Measurements from ENCODE around the gene BCL11B. TPM values are rescaled to one million over a fixed set of nuclear protein-coding genes. Genes with fewer than 3 reads are reported as not detected.

The BCL11B gene
- total and polyA plus RNA-seq, 2 donors from 2014 or later: 0.13 to 3.3 TPM

DNA sequence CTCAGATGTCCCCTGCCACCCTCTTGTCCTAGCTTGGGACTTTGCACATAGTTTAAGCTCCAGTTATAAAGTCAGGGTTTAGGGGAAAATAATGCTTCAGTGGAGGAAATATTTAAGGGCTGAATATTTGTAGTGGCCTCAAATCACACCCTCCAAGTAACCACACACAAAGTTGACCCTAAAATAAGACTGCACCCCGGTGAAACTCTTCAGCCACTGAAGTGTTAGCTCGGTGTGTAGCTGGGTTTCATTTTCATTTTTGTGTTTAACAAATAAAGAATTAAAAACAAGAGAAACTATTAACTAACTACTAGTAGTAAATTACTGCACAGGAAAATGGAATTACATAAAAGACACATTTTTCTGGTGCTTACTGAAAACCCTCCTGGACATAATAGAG lies 14.8 kb upstream of the BCL11B start:
- DNase-seq (no peak), FAIRE-seq (no peak)
- Histone ChIP-seq H3K27ac (ENCODE audit: low read depth in 2 of 2, low read length in 2 of 2) (no peak overlapping the region), H3K4me3 (ENCODE audit: low read length in 3 of 3) (no peak overlapping the region), H3K9ac (ENCODE audit: low read length in 3 of 3) (no peak overlapping the region), H3K9me3 (ENCODE audit: control insufficient read depth in 2 of 3, insufficient read depth in 1 of 3, low read length in 3 of 3) (no peaks in the 10 kb centered on the region), H3K4me1 (ENCODE audit: control insufficient read depth in 2 of 3, insufficient read depth in 2 of 3, low read depth in 1 of 3, low read length in 3 of 3) (no peaks in the 10 kb centered on the region), H3K36me3 (ENCODE audit: control insufficient read depth in 2 of 3, insufficient read depth in 3 of 3, low read length in 3 of 3) (no peaks in the 10 kb centered on the region), H3K27me3 (ENCODE audit: control insufficient read depth, insufficient read depth, low read length) (no peaks in the 10 kb centered on the region)
- TF ChIP-seq, protein P1, sequence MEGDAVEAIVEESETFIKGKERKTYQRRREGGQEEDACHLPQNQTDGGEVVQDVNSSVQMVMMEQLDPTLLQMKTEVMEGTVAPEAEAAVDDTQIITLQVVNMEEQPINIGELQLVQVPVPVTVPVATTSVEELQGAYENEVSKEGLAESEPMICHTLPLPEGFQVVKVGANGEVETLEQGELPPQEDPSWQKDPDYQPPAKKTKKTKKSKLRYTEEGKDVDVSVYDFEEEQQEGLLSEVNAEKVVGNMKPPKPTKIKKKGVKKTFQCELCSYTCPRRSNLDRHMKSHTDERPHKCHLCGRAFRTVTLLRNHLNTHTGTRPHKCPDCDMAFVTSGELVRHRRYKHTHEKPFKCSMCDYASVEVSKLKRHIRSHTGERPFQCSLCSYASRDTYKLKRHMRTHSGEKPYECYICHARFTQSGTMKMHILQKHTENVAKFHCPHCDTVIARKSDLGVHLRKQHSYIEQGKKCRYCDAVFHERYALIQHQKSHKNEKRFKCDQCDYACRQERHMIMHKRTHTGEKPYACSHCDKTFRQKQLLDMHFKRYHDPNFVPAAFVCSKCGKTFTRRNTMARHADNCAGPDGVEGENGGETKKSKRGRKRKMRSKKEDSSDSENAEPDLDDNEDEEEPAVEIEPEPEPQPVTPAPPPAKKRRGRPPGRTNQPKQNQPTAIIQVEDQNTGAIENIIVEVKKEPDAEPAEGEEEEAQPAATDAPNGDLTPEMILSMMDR (IDR thresholded peaks at IDR 0.05; ENCODE audit: borderline replicate concordance, extremely low read depth, insufficient read depth): no peak
- intact Hi-C loops (cut with DNase I): no loop called here

DNA sequence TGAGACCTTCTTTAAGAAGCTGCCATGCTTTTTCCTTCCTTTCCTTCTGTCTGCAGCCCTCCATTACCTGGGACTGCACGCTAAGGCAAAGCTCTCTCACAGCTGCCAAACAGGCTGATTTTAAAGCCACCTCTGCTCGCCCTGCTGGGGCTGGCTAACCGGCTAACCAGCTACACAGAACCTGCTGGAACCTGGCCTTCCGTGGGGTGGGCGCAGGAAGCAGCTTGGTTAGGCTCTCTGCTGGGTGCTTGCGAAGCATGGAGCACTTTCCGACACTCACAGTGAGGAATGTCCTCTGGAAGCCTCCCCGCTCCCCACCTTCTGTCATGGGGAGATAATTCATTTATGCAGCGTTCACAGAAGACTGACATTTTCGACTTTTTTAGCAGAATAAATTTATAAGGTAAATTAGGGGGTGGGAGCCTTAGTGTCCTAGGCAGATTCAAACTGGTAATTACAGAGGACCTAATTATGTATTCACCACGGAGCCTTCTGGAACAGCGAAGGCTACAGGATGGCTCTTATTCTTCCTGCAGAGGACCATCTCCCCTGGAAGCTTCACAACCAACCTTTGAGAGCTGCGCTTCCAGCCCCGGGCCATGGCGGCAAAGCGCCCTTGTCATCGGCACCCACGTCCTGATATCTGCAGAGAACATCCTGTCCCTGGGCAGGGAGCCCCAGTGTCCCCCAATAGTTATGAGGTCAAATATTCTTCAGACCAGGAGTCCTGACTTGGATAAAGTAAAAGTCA lies 12.4 kb upstream of the BCL11B start:
- Histone ChIP-seq H3K9ac (ENCODE audit: low read length in 3 of 3) (no peak overlapping the region), H3K27me3 (ENCODE audit: control insufficient read depth, insufficient read depth, low read length) (no peaks in the 10 kb centered on the region), H3K27ac (ENCODE audit: low read depth in 2 of 2, low read length in 2 of 2) (no peak overlapping the region), H3K4me1 (ENCODE audit: control insufficient read depth in 2 of 3, insufficient read depth in 2 of 3, low read depth in 1 of 3, low read length in 3 of 3) (no peaks in the 10 kb centered on the region), H3K36me3 (ENCODE audit: control insufficient read depth in 2 of 3, insufficient read depth in 3 of 3, low read length in 3 of 3) (no peaks in the 10 kb centered on the region), H3K4me3 (ENCODE audit: low read length in 3 of 3) (no peak overlapping the region), H3K9me3 (ENCODE audit: control insufficient read depth in 2 of 3, insufficient read depth in 1 of 3, low read length in 3 of 3) (no peaks in the 10 kb centered on the region)
- DNase-seq (no peak), FAIRE-seq (no peak)
- intact Hi-C loops (cut with DNase I): no loop called here
- TF ChIP-seq, protein P1 (IDR thresholded peaks at IDR 0.05; ENCODE audit: borderline replicate concordance, extremely low read depth, insufficient read depth): no peak

DNA sequence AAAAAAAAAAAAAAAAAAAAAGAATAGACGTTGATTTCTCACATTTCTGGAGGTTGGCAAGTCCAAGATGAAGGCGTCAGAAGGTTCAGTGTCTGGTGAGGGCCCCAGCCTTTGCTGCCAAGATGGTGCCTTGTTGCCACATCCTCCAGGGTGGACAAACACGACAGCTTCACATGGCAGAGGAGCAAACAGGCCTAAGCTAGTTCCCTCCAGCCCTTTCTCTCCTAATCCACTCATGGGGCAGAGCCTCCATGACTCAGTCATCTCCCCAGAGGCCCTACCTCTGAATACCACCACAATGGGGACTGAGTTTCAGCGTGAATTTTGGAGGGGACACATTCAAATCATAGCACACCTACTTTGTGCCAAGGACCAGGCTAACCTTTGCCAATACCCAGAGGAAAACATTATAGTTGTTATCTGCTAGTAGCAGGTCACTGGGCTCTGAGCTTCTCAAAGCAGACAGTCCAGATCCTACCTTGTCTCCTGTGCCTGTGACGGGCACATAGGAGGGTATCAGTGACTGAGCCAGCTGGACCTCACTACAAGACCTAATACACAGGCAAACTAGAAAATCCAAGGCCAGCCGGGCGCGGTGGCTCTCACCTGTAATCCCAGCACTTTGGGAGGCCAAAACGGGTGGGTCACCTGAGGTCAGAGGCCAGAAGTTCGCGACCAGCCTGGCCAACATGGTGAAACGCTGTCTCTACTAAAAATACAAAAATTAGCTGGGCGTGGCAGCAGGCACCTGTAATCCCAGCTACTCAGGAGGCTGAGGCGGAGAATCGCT lies 10.5 kb upstream of the BCL11B start:
- intact Hi-C loops (cut with DNase I): no loop called here
- H3K9me3 ChIP-seq (ENCODE audit: control insufficient read depth in 2 of 3, insufficient read depth in 1 of 3, low read length in 3 of 3): no peaks in the 10 kb centered on the region
- TF ChIP-seq, protein P1 (IDR thresholded peaks at IDR 0.05; ENCODE audit: borderline replicate concordance, extremely low read depth, insufficient read depth): no peak
- FAIRE-seq (no peak), DNase-seq (no peak)
- no peak overlapping the region for H3K9ac ChIP-seq (ENCODE audit: low read length in 3 of 3)
- H3K4me1 ChIP-seq (ENCODE audit: control insufficient read depth in 2 of 3, insufficient read depth in 2 of 3, low read depth in 1 of 3, low read length in 3 of 3): no peaks in the 10 kb centered on the region
- H3K4me3 ChIP-seq (ENCODE audit: low read length in 3 of 3): no peak overlapping the region
- no peaks in the 10 kb centered on the region for H3K36me3 ChIP-seq (ENCODE audit: control insufficient read depth in 2 of 3, insufficient read depth in 3 of 3, low read length in 3 of 3)
- no peaks in the 10 kb centered on the region for H3K27me3 ChIP-seq (ENCODE audit: control insufficient read depth, insufficient read depth, low read length)
- H3K27ac ChIP-seq (ENCODE audit: low read depth in 2 of 2, low read length in 2 of 2): no peak overlapping the region
